DLD1 (cell line): ENCODE measurements around the gene LRRC7.

Experiments
- in situ Hi-C: cut with HindIII; loops from 2 replicates; pipeline ENCODE4 v1.10.0; 2017; ENCODE audit warnings: low sequenced_read_pairs

The LRRC7 gene

DNA sequence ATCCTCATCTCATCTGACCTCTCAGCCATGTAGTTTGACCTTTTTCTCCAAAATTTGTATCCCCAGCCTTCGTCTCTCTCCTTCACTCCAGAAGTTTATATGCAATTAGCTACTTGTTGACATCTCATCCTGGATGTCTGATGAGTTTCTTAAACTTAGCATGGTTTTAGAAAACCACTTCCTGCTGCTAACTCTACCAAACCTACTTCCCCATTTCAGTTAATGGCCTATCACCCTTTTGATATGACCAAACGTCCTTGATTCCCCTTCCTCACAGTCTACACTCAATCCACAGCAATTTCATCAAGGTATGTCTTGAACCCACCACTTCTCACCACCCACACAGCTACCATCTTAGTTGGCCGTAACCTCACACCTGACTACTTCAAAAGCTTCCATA lies 515.8 kb downstream of the LRRC7 start:
- in situ Hi-C loops: no loop called here

DNA sequence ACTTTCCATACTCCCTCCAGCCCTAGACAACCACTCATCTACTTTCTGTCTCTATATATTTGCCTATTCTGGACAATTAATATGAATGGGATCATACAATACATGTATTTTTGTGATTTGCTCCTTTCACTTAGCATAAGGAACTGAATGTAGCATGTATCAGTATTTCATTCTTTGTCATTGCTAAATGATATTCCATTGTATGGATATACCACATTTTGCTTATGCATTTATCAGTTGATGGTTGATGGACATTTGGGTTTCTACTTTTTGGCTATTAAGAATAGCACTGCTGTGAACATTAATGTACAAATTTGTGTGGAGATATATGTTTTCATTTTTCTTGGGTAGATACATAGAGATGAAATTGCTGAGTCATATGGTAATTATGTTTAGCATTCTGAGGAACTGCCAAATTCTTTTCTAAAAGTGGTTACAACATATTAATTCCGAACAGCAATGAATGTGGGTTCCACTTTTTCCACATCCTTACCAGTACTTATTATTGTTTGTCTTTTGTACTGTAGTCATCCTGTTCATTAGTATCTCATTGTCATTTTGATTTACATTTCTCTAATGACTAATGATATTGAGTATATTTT lies 516.7 kb downstream of the LRRC7 start:
- in situ Hi-C loops: no loop called here

GRCh38 chr1:70085521-70085920 lies 517.8 kb downstream of the LRRC7 start:
- in situ Hi-C loops: no loop called here

DNA sequence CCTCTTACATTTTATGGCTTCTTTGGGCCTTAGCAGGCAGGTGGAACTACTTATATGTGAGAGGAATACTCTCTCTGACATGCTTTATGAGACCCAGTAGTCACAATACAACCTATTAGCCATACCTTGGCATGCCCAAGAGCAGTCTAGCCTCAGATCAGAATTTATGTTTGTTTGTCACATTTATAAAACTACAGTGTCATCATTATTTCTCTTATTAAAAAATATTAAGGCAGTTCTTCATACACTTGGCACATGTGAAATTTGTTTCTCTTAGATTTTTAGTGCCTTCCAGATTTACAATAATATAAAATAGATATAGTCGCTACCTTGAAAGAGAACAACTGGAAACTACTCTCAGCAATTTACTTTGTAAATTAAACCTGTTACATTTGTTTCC lies 519.2 kb downstream of the LRRC7 start:
- in situ Hi-C loops: no loop called here

DNA sequence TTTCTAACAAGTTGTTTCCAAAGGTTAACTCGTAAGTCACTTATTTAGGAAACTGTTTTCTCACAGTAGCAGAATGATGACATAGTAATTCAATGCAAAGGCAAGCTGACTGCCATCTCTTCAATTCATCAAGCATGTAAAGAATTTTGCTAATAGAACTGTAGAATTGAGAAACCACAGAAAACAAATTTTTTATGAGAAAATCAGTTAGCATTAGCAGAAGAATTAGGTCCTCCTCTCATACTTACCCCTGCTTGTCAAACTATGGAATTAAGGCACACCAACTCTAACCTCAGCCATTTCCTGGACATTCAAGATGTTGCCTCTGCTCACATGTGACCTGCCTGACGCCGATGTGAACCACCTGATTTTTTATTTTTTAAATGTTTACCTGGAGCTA lies 522.4 kb downstream of the LRRC7 start:
- in situ Hi-C loops: no loop called here

DNA sequence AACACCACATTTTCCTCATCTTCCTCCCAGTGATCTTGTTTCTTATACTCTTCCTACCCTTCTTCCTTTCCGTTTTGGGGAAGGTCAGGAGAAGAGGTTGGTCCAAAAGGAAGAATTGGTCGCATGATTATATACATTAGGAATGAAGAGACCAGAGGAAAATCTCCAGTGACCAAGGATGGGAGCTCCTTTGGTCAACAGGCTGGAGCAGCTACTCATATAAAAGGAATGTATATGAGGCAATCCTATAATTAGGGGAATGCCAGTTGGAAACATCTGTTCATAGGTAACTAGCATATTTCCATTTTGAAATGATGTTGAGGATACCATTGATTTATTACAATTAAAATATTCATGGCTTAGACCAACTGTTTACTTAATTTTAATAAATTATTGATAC lies 523.2 kb downstream of the LRRC7 start:
- in situ Hi-C loops: no loop called here

GRCh38 chr1:70091811-70092210 lies 524.1 kb downstream of the LRRC7 start:
- in situ Hi-C loops: no loop called here

DNA sequence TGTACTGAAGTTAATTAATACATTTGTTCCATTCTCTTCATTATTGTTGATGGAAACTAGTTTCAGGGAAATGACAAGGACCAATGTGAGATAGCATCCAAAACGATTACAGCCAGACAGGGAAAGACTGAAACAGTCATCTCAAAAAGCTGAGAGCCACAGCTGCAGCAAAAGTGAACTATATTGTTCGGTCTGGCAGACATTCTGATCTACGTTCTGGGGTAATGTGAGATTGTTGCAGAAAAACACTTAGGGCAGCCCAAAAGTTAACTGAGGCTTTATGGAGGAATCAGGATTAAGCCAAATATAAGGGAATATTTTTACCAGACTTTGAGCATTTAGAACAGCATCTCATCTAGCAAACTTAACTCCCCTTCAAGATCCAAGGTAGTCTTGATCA lies 524.8 kb downstream of the LRRC7 start:
- in situ Hi-C loops: no loop called here

DNA sequence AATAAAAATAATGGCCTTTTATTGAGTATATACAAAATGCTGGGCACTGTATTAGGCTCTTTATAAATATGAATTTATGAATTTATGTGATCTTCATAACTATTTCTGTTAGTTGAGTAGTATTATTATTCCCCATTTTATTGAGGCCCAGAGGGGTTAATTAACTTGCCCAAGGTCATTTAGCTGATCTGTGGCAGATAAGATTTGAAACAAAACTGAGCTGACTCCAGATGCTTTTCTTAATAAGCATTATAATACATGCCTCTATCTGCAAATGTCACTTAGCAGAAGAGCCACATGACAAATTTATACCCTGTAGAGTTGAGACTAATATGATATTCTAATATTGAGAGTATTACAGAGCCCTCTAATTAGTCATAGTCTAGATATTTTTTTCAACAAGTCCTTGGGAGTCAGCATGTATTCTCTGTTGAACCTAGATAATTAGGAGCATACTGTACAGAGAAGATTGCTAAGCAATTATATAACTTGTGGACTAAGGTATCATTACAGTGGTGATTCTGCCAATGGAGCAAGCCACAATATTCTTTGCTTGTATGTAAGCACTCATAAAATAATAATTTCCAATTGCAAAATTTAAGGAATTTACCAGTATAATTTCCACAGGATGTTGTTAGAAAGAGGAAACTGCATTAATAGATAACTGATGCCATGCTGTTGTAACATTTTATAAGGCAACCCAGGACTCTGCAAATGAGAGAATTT lies 525.7 kb downstream of the LRRC7 start:
- in situ Hi-C loops: no loop called here

DNA sequence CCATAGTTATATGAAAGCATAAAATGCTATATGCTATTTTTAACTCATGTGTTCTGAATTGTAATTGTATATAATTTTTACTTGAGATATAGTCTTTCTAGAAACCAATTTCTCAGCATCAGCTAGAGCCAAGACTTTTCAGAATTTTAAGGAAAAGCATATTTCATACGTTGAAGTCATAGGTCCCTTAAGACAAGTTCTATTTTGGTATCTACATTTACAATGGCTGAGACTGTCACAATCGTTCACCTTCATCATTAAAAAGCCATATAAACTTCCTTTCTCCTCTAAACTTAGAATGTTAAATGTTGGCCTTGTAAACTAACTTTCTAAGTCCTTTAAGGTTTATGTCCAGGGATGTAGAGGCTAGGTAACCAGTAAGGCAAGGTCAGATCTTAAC lies 533.5 kb downstream of the LRRC7 start:
- in situ Hi-C loops: no loop called here

- in situ Hi-C loops: no loop called here
Measured at GRCh38 chr1:70101774-70102173, 534.1 kb downstream of the LRRC7 start.

GRCh38 chr1:70103770-70104169 lies 536.0 kb downstream of the LRRC7 start:
- in situ Hi-C loops: no loop called here

- in situ Hi-C loops: no loop called here
Measured at GRCh38 chr1:70109241-70109640, 541.5 kb downstream of the LRRC7 start.

- in situ Hi-C loops: no loop called here
Measured at GRCh38 chr1:70112838-70113237, 545.1 kb downstream of the LRRC7 start.

- in situ Hi-C loops: no loop called here
Measured at GRCh38 chr1:70115315-70115714, 547.6 kb downstream of the LRRC7 start.

DNA sequence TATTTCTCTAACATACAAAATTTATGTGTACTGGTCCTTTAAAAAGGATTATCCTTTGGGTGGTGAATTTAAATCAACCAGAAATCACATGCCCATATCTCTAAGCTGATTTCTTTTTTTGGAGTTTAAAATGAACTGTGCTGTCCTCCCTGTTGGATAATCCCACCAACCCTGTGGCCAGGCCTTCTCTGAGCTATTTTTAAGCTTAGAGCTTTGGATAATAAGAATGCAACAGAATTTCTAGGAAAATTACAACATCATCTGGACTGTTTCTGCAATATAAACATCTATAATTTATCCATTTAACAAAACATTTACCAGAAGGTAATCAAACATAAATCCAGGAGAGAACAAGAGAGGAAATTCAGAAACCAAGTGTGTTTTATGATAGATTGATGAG lies 549.3 kb downstream of the LRRC7 start:
- in situ Hi-C loops: no loop called here

- in situ Hi-C loops: loop anchor here (25.0 kb wide), 1 partner anchor 378 kb away; no protein-coding TSS in a partner anchor
Measured at GRCh38 chr1:70134148-70134547, 566.4 kb downstream of the LRRC7 start.

DNA sequence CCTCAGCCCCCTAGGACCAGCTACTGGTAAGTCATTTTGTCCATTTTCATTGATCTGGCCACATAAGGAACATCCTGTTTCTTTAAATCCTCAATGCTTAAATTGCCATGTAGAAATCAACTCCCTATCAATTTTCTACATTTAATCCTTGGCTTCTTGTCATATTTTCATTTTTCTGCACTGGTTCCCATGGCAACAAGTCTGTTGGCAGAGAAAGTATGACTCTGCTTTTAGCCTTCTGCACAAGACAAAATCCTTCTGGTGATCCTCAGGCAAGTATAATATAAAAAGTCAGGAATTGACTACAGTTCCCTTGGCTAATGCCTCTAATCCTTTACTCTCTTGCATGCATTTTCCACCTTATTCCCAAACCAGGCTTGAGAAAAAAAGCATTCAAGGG lies 572.6 kb downstream of the LRRC7 start:
- in situ Hi-C loops: loop anchor here (25.0 kb wide), 1 partner anchor 372 kb away; no protein-coding TSS in a partner anchor

GRCh38 chr1:70140894-70141293 lies 573.2 kb downstream of the LRRC7 start:
- in situ Hi-C loops: loop anchor here (25.0 kb wide), 1 partner anchor 371 kb away; no protein-coding TSS in a partner anchor

GRCh38 chr1:70142075-70142474 lies 574.4 kb downstream of the LRRC7 start:
- in situ Hi-C loops: loop anchor here (25.0 kb wide), 1 partner anchor 370 kb away; no protein-coding TSS in a partner anchor

- in situ Hi-C loops: loop anchor here (25.0 kb wide), 1 partner anchor 369 kb away; no protein-coding TSS in a partner anchor
Measured at GRCh38 chr1:70143048-70143659, 575.4 kb downstream of the LRRC7 start.

GRCh38 chr1:70146488-70146887 lies 578.8 kb downstream of the LRRC7 start:
- in situ Hi-C loops: loop anchor here (25.0 kb wide), 1 partner anchor 366 kb away; no protein-coding TSS in a partner anchor
